Panc1 (cell line): ENCODE measurements around the gene KRTAP4-5. TPM values are rescaled to one million over a fixed set of nuclear protein-coding genes. Genes with fewer than 3 reads are reported as not detected.

Experiments
- ATAC-seq: fragments of 200-7000 bp; cut with Tn5 transposase; 2 replicates; pipeline ENCODE4 v1.9.1; 2020; ENCODE audit warnings: mild to moderate bottlenecking, moderate library complexity
- BruUV-seq: library from RNA; stranded (reverse); fragments of 400-500 nt; replicated peaks from 2 replicates; lab custom pipeline; 2021; lab: Mats Ljungman, UMichigan
- CTCF ChIA-PET: fragments of 300-600 bp; sonication (Branson Sonifier 250); formaldehyde crosslinking; loops from one replicate; lab custom pipeline; 2022; ENCODE audit warnings: antibody characterized with exemption; lab: Charles Lee
- POLR2A ChIA-PET: fragments of 300-600 bp; sonication (Branson Sonifier 250); formaldehyde crosslinking; loops from one replicate; lab custom pipeline; 2022; ENCODE audit warnings: antibody characterized with exemption; lab: Charles Lee
- DNase-seq: peaks from one replicate; pipeline ENCODE4 v3.0.0-alpha.2; 2010; ENCODE audit warnings: low read depth, low spot score
- H3K27ac ChIP-seq: 2 replicates; pipeline ENCODE4 v1.5.1; 2011; ENCODE audit warnings: mild to moderate bottlenecking, low read length, inconsistent platforms
- H3K27me3 ChIP-seq: fragments of 200-500 bp; sonication (Bioruptor generic); 2 replicates; pipeline ENCODE4 v1.6.0; 2014; ENCODE audit warnings: low read length, inconsistent platforms; ENCODE audit not compliant: control insufficient read depth, insufficient read depth
- H3K36me3 ChIP-seq: fragments of 200-500 bp; sonication (Bioruptor generic); 2 replicates; pipeline ENCODE4 v1.5.1; 2014; ENCODE audit warnings: inconsistent platforms, mild to moderate bottlenecking, low read length, moderate library complexity; ENCODE audit not compliant: control insufficient read depth, insufficient read depth
- H3K4me1 ChIP-seq: 2 replicates; pipeline ENCODE4 v1.5.1; 2011; ENCODE audit warnings: inconsistent platforms, mild to moderate bottlenecking, low read length, moderate library complexity; ENCODE audit not compliant: control insufficient read depth, insufficient read depth
- H3K4me3 ChIP-seq, 2 experiments: 2 replicates each; pipeline ENCODE4 v1.5.1; 2011 to 2012; ENCODE audit warnings: low read depth in 2 of 2, low read length in 2 of 2, mild to moderate bottlenecking in 2 of 2, inconsistent platforms in 1 of 2, moderate library complexity in 1 of 2
- H3K9me3 ChIP-seq: fragments of 200-500 bp; sonication (Bioruptor generic); 2 replicates; pipeline ENCODE4 v1.5.1; 2014; ENCODE audit warnings: low read depth, mild to moderate bottlenecking, inconsistent platforms, low read length, moderate library complexity; ENCODE audit not compliant: control insufficient read depth, insufficient read depth
- CTCF ChIP-seq: fragments of 450-650 bp; IDR thresholded peaks from 2 replicates; pipeline ENCODE4 v1.5.1; 2017; ENCODE audit warnings: mild to moderate bottlenecking
- POLR2AphosphoS5 ChIP-seq: IDR thresholded peaks from 2 replicates; pipeline ENCODE4 v1.6.1; 2012; ENCODE audit warnings: mild to moderate bottlenecking, low read depth, low read length, moderate library complexity
- REST ChIP-seq, 2 experiments: IDR thresholded peaks; 2 replicates each; pipeline ENCODE4 v1.6.1; 2011 to 2012; ENCODE audit warnings: low read depth in 2 of 2, control low read depth in 1 of 2, low read length in 1 of 2, mild to moderate bottlenecking in 1 of 2, moderate library complexity in 1 of 2; ENCODE audit not compliant: insufficient read depth in 1 of 2
- SIN3A ChIP-seq: IDR thresholded peaks from 2 replicates; pipeline ENCODE4 v1.6.1; 2012; ENCODE audit warnings: low read depth, mild to moderate bottlenecking, low read length, moderate library complexity, borderline replicate concordance; ENCODE audit not compliant: insufficient read depth
- TCF7L2 ChIP-seq: IDR thresholded peaks from 2 replicates; pipeline ENCODE4 v1.6.1; 2011; ENCODE audit warnings: mild to moderate bottlenecking, low read depth, low read length, inconsistent platforms
- in situ Hi-C: cut with HindIII; loops from 2 replicates; pipeline ENCODE4 v1.10.0; 2016; ENCODE audit warnings: low sequenced_read_pairs, low pct_unique_long_range_greater_than_20kb
- intact Hi-C: fragments of 100-400 bp; cut with micrococcal nuclease; formaldehyde crosslinking; loops from one replicate; pipeline ENCODE4 v1.10.0; 2022; ENCODE audit not compliant: unreplicated experiment
- total RNA-seq: library from RNA; stranded (reverse); gene quantifications from one replicate; pipeline ENCODE4 v1.2.1, GENCODE V29; 2021; ENCODE audit not compliant: unreplicated experiment

KRTAP4-5 gene
- total RNA-seq, 1 experiment from 2014 or later: not detected

- Histone ChIP-seq H3K27ac (no peak overlapping the region), H3K9me3 (no peaks in the 10 kb centered on the region), H3K27me3 (peaks cover 6% of the 10 kb centered on the region; the same call in 1 of the 2 replicates), H3K4me3 (no peak overlapping the region), H3K4me1 (no peaks in the 10 kb centered on the region), H3K36me3 (no peaks in the 10 kb centered on the region)
- ChIA-PET POLR2A (no interaction called here), CTCF (no interaction called here)
- intact Hi-C loops (no loop called here), in situ Hi-C loops (no loop called here)
- ATAC-seq: no peak
- no peak for DNase-seq
- BruUV-seq: no TSS peak
- TF ChIP-seq REST (IDR thresholded peaks at IDR 0.05; ENCODE audit: insufficient read depth in 1 of 2, low read depth in 2 of 2, low read length in 1 of 2) (no peak), CTCF (no peak), TCF7L2 (no peak), SIN3A (no peak), POLR2AphosphoS5 (no peak)
These were observed 35.4 kb upstream of the KRTAP4-5 start for GRCh38 chr17:41185001-41185400.

- peaks cover 6% of the 10 kb centered on the region; the same call in 1 of the 2 replicates for H3K27me3 ChIP-seq
- no peaks in the 10 kb centered on the region for H3K9me3 ChIP-seq
- DNase-seq: no peak
- ATAC-seq: no peak
- no peak within 1 kb of the TSS for H3K27ac ChIP-seq
- no TSS peak for BruUV-seq
- CTCF ChIA-PET: no interaction called here
- intact Hi-C loops: no loop called here
- no peaks in the 10 kb centered on the region for H3K4me1 ChIP-seq
- H3K36me3 ChIP-seq: no peaks in the 10 kb centered on the region
- in situ Hi-C loops: no loop called here
- H3K4me3 ChIP-seq: no peak within 1 kb of the TSS
- POLR2A ChIA-PET: no interaction called here
- TF ChIP-seq TCF7L2: no peak
These were observed 34.9 kb upstream of the KRTAP4-5 start, which contains the start of gene KRTAP4-1 for GRCh38 chr17:41184480-41184961. Gene KRTAP4-1, minus strand, starts transcription at chr17:41184911. Its CDS starts 57 bp downstream, at chr17:41184854.

- H3K4me3 ChIP-seq: no peak overlapping the region
- POLR2A ChIA-PET: no interaction called here
- in situ Hi-C loops (no loop called here), intact Hi-C loops (no loop called here)
- ATAC-seq (no peak), DNase-seq (no peak)
- BruUV-seq: no TSS peak
- peaks cover 15% of the 10 kb centered on the region for H3K27me3 ChIP-seq
- no peaks in the 10 kb centered on the region for H3K9me3 ChIP-seq
- CTCF ChIA-PET: no interaction called here
- H3K27ac ChIP-seq: no peak overlapping the region
- H3K36me3 ChIP-seq: no peaks in the 10 kb centered on the region
- TF ChIP-seq SIN3A (no peak), REST (IDR thresholded peaks at IDR 0.05; ENCODE audit: insufficient read depth in 1 of 2, low read depth in 2 of 2, low read length in 1 of 2) (no peak), CTCF (no peak), POLR2AphosphoS5 (no peak), TCF7L2 (no peak)
- H3K4me1 ChIP-seq: no peaks in the 10 kb centered on the region
These were observed 29.4 kb upstream of the KRTAP4-5 start for GRCh38 chr17:41178843-41179616.
